Stimulated activated CD4-positive, alpha-beta T cell treated with anti-CD3 and anti-CD28 coated beads, Interleukin-1b, Interleukin-23, amount 100 ng/mL, for 4 hours (primary cell): ENCODE results near the gene TPRN.
A peak's percentile ranks its signal among the peaks of the same experiment; 100 is the strongest.

ENCODE experiments used
- DNase-seq, 2 donors: peaks; one replicate each; pipeline ENCODE4 v3.0.0-alpha.2; 2020; ENCODE audit warnings: low read depth in 2 of 2

TPRN gene

DNA sequence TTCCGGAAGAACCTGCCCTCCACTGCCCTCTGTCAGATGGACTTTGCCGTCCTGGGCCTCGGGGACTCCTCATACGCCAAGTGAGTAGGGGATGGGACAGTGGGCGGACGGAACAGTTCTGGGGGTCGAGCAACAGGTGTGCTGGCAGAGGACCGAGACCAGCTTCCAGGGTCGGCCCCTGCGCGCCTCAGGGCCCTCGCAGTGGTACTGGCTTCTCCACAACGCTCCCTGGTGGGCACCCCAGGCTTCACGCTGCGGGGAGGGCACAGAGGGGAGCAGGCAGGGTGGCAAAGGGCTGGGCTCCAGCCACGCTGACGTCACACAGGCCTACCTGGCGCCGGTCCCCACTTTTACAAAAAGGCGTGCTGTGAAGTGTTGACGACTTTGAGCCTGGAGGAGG is 12.0 kb upstream of the TPRN start:
- DNase-seq = no peak

DNA sequence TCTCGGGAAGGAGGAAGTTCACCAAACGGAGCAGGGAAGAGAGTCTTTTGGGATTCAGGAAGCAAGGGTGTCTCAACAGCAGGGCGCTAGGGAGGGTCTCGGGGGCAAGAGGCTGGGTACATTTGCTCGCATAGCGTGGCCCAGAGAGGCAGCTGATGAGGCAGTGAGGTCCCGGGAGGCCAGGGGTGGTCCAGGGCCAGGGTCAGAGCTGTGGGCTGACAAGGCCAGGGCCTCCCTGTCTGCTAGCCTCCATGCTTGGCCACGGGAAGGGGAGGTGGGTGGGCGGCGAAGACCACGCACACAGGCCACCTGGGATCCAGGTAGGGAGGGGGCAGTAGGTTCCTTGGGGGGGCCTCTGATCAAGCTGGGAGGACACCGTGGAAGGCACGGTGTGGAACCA is 11.0 kb upstream of the TPRN start:
- no peak for DNase-seq

DNA sequence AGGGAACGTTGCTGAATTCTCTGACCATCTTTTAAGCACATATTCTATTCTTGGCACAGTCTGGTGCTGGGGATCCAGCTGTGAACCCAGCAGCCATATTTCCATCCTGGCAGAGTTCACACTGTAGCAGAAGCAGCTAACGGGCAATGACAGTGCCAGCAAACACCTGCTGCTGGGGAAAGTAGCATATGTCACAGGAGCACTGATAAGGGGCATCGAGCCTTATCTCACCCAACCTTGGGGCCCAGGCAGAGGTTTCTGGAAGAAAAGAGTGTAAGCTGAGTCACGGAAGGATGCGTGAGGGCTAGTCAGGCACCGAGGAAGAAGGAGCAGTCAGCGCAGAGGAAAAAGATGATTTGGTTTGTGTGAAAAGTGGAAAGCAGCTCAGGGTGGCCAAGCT is 6.1 kb upstream of the TPRN start:
- no peak for DNase-seq

DNA sequence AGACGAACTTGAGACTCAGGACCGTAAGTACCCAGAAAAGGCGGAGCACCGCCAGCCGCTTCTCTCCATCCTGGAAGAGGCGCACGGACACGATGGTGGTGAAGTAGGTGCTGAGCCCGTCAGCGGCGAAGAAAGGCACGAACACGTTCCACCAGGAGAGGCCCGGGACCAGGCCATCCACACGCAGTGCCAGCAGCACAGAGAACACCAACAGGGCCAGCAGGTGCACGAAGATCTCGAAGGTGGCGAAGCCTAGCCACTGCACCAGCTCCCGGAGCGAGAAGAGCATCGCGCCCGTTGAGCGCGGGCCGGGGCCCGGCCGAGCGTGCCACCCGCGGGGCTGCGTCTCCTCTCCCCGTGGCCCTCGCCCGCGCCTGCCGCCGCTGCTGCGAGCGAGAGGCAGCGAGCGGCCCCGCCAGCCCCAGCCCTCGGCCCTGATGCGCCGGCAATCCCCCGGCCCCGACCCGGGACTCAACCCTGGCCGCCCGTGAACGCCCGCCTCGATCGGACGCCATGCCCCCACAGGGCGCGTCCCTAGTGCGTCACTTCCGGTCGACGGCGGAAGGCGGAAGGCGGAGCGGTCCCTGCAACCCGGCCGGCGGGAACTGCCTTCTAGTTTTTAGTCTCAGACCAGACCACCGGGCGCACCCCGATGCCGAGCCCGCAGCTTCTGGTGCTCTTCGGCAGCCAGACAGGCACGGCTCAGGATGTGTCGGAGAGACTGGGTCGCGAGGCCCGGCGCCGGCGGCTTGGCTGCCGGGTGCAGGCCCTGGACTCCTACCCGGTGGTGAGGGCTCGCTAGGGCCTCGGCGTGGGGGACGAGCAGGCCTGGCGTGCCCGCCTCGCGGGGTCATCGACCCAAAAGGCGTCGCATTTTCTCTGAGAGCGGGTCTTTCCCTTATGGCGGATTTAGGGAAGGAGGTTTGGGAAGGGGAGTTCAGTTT is 4.9 kb upstream of the TPRN start, which contains the start of the genes NDOR1 and TMEM203:
TSS of gene NDOR1 (plus strand) at position 575 of the 944 bp plus-strand sequence. CDS start at position 653, 78 bp downstream.
TSS of gene TMEM203 (minus strand) at position 523 of the 944 bp plus-strand sequence. CDS start at position 289, 234 bp downstream.
- DNase-seq = peak; percentile 84 to 93

- no peak for DNase-seq
Measured at GRCh38 chr9:137204731-137205125, 4.2 kb upstream of the TPRN start.

GRCh38 chr9:137202966-137203365 is 2.4 kb upstream of the TPRN start:
- no peak for DNase-seq

DNA sequence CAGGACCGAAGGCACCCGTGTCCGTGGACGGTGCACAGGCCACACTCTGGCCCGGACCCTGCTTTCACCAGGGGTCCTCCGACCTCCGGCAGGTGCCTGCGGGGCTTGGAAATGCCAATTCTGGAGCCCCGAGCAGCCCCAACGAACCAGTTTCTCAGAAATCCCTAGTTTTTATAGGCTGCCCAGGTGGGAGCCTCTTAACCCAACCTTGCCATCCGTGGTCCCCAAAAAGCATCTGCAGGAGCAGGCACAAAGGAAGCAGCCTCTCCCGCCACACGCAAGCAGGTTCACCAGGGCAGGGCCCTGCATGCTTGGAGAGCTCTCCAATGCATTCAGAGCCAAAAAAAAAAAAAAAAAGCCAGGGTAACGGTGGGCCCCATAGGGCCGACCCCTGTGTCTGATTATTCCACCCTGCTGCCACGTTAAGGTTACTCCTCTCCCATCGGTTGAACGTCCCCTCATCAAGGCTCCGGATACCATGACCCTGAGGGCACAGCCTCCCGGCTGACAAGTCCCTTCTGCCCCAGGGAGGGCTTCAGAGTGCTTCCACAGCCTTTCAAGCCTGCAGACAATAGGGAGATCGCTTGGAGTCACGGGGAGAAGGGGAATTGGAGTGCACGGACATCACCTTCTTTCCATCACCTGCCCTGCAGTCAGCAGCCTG is 796 bp upstream of the TPRN start:
- no peak for DNase-seq

DNA sequence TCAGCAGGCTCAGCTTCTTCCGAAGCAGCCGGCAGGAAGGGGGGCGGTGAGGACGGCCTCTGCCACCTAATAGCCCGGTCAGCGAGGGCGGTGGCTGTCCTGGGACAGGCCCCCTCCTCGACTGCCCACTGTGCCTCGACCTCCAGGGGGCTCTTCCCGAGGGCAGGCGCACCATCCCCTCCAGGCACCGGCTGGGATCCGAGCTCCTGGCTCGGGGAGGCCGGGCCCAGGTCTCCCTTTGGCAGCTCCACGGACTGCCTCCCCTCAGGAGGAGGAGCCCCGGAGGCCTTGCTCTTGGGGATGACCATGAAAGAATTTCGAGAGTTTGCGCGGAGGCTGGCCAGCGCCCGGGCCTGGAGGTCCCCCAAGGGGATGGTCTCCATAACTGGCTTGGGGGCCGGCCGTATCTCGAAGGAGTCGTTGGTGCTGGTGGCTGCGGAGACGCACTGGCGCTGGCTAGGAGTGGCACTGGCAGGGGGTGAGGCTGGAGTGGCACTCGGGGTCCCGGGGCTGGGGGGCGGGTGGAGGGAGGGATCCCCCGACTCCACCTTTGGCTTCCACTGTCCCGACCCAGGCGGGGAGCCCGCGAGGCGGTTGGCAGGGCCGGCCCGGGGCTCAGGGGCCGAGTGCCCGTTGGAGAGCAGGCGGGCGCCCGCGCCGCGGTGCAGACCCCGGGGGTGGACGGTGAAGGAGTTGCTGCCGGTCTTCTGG is 975 bp downstream of the TPRN start:
- DNase-seq = no peak

DNA sequence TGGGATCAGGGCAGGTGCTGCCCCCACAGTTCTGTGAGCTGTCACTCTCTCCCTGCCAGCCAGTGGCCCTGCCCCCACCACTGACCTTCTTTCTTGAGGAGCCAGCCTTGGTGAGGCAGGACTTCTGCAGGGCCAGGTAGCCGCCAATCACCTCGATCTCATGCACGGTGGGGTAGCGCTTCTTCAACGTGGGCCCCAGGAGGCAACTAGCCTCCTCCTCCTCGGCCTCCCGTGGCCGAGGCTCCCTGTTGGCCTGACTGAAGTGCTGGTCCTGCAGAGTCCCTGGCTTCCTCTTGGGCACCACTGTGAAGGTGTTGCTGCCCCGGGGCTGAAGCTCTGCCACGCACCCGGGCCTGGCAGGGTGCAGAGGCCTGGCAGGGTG is 1.6 kb downstream of the TPRN start:
- no peak for DNase-seq

GRCh38 chr9:137198051-137198901 is 2.3 kb downstream of the TPRN start:
- DNase-seq = no peak

DNA sequence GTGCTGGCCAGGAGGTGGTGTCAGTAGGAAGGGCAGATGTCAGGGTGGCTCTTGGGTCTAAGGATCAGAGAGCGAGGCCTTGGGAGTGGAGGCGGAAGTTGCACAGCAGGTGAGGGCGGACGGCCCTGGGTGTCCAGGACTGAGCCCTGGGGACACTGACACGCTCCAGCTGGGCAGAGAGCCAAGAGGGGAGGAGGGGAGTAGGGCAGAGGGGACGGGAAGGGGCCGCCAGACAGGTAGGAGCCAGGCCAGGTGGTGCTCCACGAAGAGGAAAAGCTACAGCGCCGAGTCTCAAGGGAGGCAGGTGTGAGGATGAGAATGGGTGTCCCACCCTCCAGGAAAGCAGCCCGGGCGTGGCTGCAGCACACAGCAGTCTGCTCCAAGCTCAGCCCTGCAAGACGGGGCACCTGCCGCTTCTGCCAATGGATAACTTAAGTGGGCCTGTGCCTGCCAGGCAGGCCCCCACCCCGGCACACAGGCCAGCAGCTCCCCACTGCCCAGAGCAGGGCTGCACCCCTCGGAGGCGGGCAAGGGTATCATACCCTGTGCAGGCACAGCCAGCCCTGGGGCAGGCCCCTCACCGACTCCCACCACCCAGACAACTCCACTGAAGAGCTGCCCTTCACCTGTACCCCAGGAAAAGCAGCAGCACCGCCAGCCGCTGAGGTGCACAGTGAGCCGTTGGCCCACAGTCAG is 4.9 kb downstream of the TPRN start:
- no peak for DNase-seq

- DNase-seq = no peak
Measured at GRCh38 chr9:137194909-137195308, 5.6 kb downstream of the TPRN start.

DNA sequence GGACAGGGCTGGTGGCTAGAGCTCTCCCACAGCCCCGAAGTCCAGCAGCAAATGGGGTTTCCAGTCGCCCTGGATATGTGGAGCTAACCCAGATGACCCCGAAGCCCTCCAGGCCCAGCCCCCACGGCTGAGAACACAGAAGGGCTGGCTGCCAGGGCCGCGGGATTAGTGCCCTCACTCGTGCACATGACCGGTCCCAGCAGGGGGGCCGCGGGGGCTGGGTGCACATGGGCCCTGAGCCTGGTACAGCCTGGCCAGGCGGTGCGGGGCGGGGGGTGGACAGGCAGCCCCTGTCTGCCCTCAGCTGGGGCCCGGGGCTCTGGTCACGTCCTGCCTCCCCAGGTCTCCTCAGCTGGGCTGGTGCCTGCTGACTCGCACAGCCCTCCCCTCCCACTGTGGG is 6.2 kb downstream of the TPRN start:
- no peak for DNase-seq

GRCh38 chr9:137193771-137194170 is 6.8 kb downstream of the TPRN start:
- DNase-seq = no peak

GRCh38 chr9:137192859-137193258 is 7.7 kb downstream of the TPRN start:
- DNase-seq = no peak

- DNase-seq = no peak
Measured at GRCh38 chr9:137192448-137192780, 8.1 kb downstream of the TPRN start.

DNA sequence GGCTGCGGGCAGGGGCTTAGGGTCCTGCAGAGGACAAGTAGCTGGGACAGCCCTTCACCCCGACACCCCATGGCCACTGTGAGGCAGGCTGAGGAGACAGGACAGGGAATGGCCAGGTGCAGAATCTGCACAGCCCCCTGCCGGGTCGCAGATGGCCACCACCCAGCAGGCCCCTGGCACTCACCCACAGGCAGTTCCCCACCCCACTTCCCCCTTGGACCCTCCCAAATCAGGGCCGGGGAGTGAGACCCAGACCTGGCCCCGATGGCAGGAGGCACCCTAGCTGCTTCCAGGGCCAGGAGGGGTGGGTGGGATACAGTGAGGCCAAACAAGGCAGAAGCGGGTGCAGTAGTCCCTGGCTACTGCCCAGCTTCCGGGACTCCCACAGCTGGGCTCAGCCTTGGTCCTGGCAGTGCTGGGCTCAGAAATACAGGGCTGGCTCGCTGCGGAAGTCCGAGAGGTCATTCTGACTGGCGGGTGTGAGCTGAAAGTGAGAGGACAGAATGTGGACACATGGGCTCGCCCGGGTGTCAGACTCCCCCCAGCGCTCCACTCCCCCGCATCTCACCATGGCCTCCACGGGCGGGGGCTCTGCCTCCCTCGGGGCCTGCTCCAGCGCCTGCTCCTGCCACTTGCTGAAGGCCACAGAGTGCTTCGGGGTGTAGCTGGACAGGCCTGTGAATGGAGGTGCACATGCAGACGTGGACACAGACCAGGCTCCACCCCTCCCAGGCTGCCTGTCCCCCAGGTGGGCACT is 8.7 kb downstream of the TPRN start:
- no peak for DNase-seq

- DNase-seq = no peak
Measured at GRCh38 chr9:137191245-137191644, 9.3 kb downstream of the TPRN start.

GRCh38 chr9:137190315-137190856 is 10.2 kb downstream of the TPRN start:
- no peak for DNase-seq
